AG08395 (cell line): ENCODE measurements around the gene TMEM52.

Source experiments
- DNase-seq: peaks from one replicate; pipeline ENCODE4 v3.0.0; 2012; ENCODE audit warnings: mixed read lengths, low spot score

The TMEM52 gene

GRCh38 chr1:1914101-1914970 is 4.7 kb downstream of the TMEM52 start:
- DNase-seq, result no peak

DNA sequence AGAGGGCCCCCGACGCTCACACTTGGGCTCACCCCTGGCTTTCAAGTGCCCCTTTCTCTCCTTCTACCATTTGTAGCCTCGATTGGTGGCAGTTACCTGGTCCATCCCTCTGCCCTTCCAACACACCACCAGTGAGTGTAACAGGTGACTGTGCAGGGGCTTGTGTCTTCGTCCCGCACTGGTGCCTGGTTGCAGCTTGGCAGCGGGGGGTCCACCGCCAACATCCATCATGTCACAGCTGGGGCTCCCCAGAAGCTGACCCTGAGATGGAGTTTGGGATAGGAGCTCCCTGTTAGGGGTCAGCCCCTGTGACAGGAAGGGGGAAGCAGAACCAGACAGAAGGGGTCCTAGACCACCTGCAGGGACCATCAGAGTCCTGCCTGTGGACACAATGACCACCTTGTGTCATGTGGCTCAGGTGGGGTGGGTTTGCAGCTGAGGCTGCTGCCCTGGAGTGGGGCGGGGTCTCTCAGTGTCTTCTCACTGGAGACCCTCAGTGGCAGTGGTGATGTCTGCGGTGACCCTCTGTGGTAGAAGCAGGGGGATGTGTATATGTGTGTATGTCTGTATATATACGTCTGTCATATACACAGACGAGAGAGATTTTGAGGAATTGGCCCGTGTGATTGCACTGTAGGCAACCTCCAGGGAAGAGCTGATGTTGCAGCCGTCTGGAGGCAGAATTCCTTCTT is 7.6 kb downstream of the TMEM52 start:
- DNase-seq, result no peak

DNA sequence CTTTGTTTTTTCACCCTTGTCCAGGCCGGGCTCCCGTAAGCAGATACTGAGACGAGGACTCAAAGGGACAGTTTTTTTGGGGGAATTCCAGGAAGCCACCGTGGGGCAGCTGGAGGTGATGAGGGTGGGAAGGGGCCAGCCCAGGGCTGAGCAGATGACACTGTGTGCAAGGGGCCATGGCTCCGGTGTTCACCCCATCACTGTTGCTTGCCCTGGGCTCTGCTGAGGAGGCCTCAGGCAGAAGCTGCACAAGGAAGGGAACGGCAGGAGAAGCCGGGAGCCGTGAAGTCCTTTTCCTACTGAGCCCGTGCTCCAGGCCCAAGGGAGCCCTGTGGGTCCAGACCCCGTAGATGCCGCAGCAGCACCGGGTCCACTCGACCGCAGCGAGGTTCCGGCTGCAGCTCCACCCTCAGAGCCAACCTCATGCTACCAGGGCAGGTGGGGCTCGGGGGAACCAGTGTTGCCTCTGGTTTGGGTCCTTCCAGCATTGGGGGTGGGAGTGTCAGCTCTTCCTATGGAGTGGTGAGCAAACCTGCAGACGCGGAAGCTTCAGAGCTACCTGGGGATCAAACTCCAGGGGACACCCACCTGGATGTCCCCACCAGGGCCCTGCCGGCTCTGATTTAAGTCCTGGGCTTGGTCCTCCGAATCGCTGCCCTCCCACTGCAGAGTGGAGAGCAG is 8.3 kb downstream of the TMEM52 start:
- no peak for DNase-seq

DNA sequence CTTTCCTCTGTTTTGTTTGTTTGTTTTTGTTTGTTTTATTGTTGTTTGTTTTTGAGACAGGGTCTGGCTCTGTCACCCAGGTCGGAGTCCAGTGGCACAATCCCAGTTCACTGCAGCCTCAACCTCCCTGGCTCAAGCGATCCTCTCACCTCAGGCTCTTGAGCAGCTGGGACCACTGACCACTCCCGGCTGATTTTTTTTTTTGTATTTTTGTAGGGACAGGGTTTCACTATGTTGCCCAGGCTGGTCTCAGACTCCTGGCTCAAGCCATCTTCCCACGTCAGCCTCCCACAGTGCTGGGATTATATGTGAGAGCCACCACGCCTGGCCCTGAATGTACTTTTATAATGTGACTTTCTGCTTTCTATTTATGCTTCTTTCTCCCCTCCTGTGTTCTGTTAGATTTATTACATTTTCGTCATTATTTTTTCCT is 9.0 kb downstream of the TMEM52 start:
- no peak for DNase-seq

DNA sequence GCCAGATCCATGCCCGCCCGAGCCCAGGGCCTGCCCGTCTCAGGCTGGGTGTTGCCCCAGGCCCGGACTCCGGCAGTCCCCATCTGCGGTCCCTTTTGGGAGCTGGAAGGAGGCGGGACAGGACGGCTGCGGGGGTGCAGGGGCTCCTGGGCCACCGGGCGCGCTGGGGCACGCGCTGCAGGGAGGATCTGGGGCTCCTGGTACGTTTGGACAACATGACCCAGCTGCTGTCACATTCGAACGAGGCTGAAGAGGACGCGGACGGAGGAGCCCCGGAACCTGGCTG is 10.6 kb downstream of the TMEM52 start:
- DNase-seq, result peak; percentile 41

GRCh38 chr1:1907098-1907736 is 11.9 kb downstream of the TMEM52 start:
- DNase-seq, result no peak

GRCh38 chr1:1906185-1907097 is 12.6 kb downstream of the TMEM52 start:
- peak; percentile 90 for DNase-seq

- no peak for DNase-seq
Measured at GRCh38 chr1:1903224-1903623, 15.9 kb downstream of the TMEM52 start.

GRCh38 chr1:1901641-1902294 is 17.3 kb downstream of the TMEM52 start:
- no peak for DNase-seq

DNA sequence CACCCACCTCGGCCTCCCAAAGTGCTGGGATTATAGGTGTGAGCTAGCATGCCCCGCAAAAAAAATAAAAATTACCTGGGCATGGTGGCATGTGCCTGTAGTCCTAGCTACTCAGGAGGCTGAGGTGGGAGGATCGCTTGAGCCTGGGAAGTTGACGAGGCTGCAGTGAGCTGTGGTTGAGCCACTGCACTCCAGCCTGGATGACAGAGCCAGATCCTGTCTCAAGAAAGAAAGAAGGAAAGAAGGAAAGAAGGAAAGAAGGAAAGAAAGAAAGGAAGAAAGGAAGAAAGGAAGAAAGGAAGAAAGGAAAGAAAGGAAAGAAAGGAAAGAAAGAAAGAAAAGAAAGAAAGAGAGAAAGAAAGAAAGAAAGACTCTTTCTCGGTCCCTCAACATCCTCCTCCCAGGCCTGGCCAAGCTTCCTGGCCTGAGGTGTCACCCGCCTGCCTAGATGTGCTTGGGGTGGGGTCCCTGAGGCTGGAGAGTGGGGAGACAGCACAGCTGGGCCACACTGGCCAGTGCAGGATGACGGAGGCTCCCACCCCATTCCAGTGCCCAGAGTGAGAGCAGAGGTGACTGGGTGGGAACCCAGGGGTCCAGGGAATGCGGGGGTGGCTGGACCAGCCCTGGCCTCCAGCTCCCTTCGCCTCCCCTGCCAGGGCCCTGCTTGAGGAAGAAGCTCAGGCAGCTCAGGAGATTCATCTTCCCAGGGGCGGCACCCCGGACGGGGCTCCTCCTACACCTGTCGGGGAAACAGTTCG is 18.0 kb downstream of the TMEM52 start:
- DNase-seq, result no peak

- DNase-seq, result no peak
Measured at GRCh38 chr1:1899967-1900327, 19.1 kb downstream of the TMEM52 start.

DNA sequence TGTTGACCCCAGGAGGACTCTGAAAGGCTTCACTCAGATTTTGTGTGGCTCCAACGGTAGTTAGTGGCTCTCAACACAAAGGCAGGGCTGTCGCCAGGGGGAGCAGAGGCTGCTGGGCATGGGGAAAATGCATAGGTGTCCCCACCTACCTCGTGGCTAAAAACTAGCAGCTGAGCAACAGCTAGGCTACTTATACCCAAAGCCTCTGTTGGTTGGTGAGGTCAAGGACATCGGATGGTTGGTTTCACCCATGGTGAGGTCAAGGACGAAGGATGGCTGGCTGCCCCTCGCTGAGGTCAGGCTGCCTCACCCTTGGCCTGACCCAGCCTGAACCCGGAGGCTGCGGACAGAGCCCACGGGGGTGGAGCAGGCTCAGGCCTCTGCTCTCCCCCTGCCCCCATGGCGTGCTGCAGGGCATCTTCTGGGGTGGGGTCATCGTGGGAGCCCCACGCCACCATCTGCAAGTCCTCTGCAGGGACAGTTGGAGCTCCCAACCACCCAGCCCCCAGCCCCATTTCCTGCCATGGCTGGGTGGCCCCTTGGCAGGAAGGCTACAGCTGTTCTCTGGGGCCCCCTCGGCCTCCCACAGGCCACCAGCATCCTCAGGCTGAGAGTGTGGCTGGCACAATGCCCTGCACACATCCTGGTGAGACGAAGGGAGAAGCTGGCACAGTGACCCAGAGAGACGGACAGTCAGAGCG is 19.7 kb downstream of the TMEM52 start:
- no peak for DNase-seq

- no peak for DNase-seq
Measured at GRCh38 chr1:1898246-1898933, 20.7 kb downstream of the TMEM52 start.

DNA sequence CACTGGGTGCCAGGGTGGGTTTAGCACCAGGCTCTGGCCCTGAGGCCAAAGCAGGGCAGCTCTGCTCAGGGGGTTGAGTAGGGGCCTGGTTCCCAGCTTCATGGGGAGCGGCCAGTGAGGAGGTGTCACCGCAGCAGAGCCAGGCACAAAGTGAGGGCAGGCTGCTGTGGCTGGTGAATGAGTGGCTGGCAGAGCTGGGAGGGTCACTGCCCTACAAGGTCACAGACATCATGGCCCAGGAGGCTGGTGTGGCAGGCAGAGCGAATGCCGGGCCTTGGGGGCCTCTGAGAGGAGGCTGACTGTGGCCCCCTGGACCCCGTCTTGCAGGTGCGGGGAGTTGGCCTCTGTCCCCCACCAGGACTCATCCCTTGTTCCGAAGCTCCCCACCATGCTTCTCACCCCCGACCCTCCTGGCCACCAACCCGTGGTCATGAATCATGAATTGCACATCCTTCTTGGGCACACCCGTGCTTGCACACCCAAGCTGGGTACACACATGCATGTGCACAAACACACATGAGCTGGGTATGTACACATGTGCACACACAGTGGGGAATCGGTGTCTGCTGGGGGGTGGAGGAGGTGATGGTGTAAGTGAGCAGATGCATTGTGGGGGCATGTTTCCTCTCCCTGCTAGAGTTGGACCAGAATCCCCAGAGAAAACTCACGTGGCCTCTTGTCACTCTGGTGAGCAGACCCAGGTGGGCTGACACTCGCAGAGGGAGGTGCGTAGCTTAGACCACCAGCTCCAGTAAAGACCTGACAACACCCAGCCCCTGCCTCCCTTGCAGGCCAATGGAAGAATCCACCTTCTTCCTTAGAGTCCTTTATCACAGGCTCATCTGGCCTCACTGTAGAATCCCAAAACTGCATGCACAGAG is 23.4 kb downstream of the TMEM52 start:
- no peak for DNase-seq

DNA sequence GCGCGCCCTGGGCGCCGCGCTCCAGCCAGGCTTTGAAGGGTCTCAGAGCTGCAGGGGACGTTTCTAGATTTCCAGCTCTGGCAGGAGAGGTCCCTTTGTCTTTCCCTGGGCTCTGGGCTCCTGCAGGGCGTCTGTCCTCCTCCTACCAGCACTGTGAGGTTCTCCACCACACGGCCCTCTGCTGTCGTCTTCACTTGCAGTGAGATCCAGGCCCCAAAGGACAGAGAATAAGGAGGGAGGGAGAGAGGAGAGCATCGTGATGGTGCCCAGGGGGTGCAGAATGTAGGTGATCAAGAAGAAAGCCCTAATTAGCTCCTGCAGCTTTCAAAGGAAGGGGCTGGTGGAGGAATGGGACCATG is 24.0 kb downstream of the TMEM52 start:
- DNase-seq, result no peak

GRCh38 chr1:1894354-1895059 is 24.6 kb downstream of the TMEM52 start:
- peak; percentile 32 for DNase-seq

- no peak for DNase-seq
Measured at GRCh38 chr1:1893997-1894353, 25.1 kb downstream of the TMEM52 start.
